HepG2 (cell line): ENCODE results near the gene TOB1. TPM values are rescaled to one million over a fixed set of nuclear protein-coding genes. Genes with fewer than 3 reads are reported as not detected.
A peak's percentile ranks its signal among the peaks of the same experiment; 100 is the strongest.

Experiments used
- ATAC-seq: fragments of 200-7000 bp; cut with Tn5 transposase; 3 replicates; pipeline ENCODE4 v1.9.1; 2020; ENCODE audit warnings: mild to moderate bottlenecking, moderate library complexity
- BruUV-seq: library from RNA; stranded (reverse); fragments of 400-500 nt; replicated peaks from 2 replicates; lab custom pipeline; 2021; lab: Mats Ljungman, UMichigan
- CTCF ChIA-PET: fragments of 300-600 bp; formaldehyde crosslinking; extraction: SDS; loops from one replicate; lab custom pipeline; 2021; ENCODE audit warnings: low total read pairs, inconsistent platforms, low intra/inter-chr PET ratio; lab: Yijun Ruan, JAX
- POLR2A ChIA-PET: fragments of 350-600 bp; sonication (Branson Sonifier 250); formaldehyde crosslinking; loops from one replicate; lab custom pipeline; 2020; ENCODE audit warnings: antibody characterized with exemption, inconsistent platforms; lab: Yijun Ruan, JAX
- DNase-seq: peaks from one replicate; pipeline ENCODE4 v3.0.0-alpha.2; 2015; ENCODE audit warnings: low spot score
- FAIRE-seq: peaks from 3 replicates; lab custom pipeline; 2011; peaks lifted over from hg19 to GRCh38; lab: Jason Lieb, UNC
- H2AFZ ChIP-seq: one replicate; pipeline ENCODE4 v1.6.1; 2011; ENCODE audit warnings: low read length, inconsistent platforms
- H3K27ac ChIP-seq: fragments of 300-600 bp; 3 replicates; pipeline ENCODE4 v1.8.0; 2011; ENCODE audit warnings: mixed run types, mild to moderate bottlenecking, mixed read lengths, low read length, inconsistent platforms; ENCODE audit not compliant: insufficient read depth; ENCODE audit errors: extremely low read length
- H3K27me3 ChIP-seq, 2 experiments: fragments of 200-600 bp in 1 of 2; 2 replicates in 1 of 2; 3 replicates in 1 of 2; pipeline versions ENCODE4 v1.6.0 to v1.8.0; 2011; ENCODE audit warnings: low read length in 2 of 2, mild to moderate bottlenecking in 2 of 2, moderate library complexity in 2 of 2, inconsistent platforms in 1 of 2; ENCODE audit not compliant: insufficient read depth in 2 of 2, control insufficient read depth in 1 of 2
- H3K36me3 ChIP-seq, 2 experiments: fragments of 200-600 bp in 1 of 2; replicated peaks in 1 of 2; 2 replicates in 1 of 2; 3 replicates in 1 of 2; pipeline versions ENCODE4 v1.5.1 to v1.8.0; 2011; ENCODE audit warnings: low read length in 2 of 2, inconsistent platforms in 1 of 2; ENCODE audit not compliant: insufficient read depth in 2 of 2, control insufficient read depth in 1 of 2
- H3K4me1 ChIP-seq: 2 replicates; pipeline ENCODE4 v1.5.1; 2012; ENCODE audit warnings: low read length, inconsistent platforms; ENCODE audit not compliant: insufficient read depth
- H3K4me2 ChIP-seq: 2 replicates; pipeline ENCODE4 v1.6.0; 2011; ENCODE audit warnings: low read depth, low read length, inconsistent platforms
- H3K4me3 ChIP-seq, 3 experiments: fragments of 200-600 bp in 1 of 3; sonication (generic), shearing (Covaris generic) in 1 of 3; replicated peaks in 1 of 3; 2 replicates each; pipeline ENCODE4 v1.5.1; 2011 to 2016; ENCODE audit warnings: low read length in 3 of 3, inconsistent platforms in 2 of 3, low read depth in 2 of 3, mild to moderate bottlenecking in 2 of 3, control low read depth in 1 of 3, mixed read lengths in 1 of 3; ENCODE audit not compliant: insufficient read depth in 1 of 3
- H3K79me2 ChIP-seq: one replicate; pipeline ENCODE4 v1.6.1; 2011; ENCODE audit warnings: low read length, inconsistent platforms; ENCODE audit not compliant: insufficient read depth
- H3K9ac ChIP-seq: 2 replicates; pipeline ENCODE4 v1.6.0; 2011; ENCODE audit warnings: mild to moderate bottlenecking, low read depth, low read length, inconsistent platforms; ENCODE audit not compliant: insufficient read depth
- H3K9me3 ChIP-seq: 2 replicates; pipeline ENCODE4 v1.5.1; 2012; ENCODE audit warnings: mild to moderate bottlenecking, low read length
- H4K20me1 ChIP-seq: 2 replicates; pipeline ENCODE4 v1.6.0; 2011; ENCODE audit warnings: inconsistent platforms, mild to moderate bottlenecking, low read length, moderate library complexity; ENCODE audit not compliant: insufficient read depth
- ARNT2 ChIP-seq: sonication (generic); formaldehyde crosslinking; IDR thresholded peaks from 2 replicates; pipeline ENCODE4 v1.8.0; 2022; ENCODE audit warnings: mild to moderate bottlenecking, low read depth, missing genetic modification reagents, moderate library complexity
- ELF3 ChIP-seq: IDR thresholded peaks from 2 replicates; pipeline ENCODE4 v1.6.1; 2016; ENCODE audit warnings: missing genetic modification reagents, missing compliant biosample characterization
- GLI4 ChIP-seq: sonication (generic); formaldehyde crosslinking; IDR thresholded peaks from 2 replicates; pipeline ENCODE4 v1.5.1; 2020; ENCODE audit warnings: missing genetic modification reagents, mild to moderate bottlenecking, moderate library complexity, borderline replicate concordance
- NCOA1 ChIP-seq: sonication (generic); formaldehyde crosslinking; IDR thresholded peaks from 2 replicates; pipeline ENCODE4 v1.9.0; 2021; ENCODE audit warnings: missing genetic modification reagents
- NCOR1 ChIP-seq: fragments of 200-600 bp; sonication (generic); IDR thresholded peaks from 2 replicates; pipeline ENCODE4 v1.7.0; 2017; ENCODE audit warnings: antibody characterized with exemption, low read length, borderline replicate concordance
- PITX1 ChIP-seq: sonication (generic); formaldehyde crosslinking; IDR thresholded peaks from 2 replicates; pipeline ENCODE4 v1.5.1; 2020; ENCODE audit warnings: mild to moderate bottlenecking, missing genetic modification reagents
- SMAD3 ChIP-seq: sonication (generic); formaldehyde crosslinking; IDR thresholded peaks from 2 replicates; pipeline ENCODE4 v1.4.0; 2020; ENCODE audit warnings: missing genetic modification reagents
- ZBTB38 ChIP-seq: sonication (generic); formaldehyde crosslinking; IDR thresholded peaks from 2 replicates; pipeline ENCODE4 v1.5.1; 2020; ENCODE audit warnings: mild to moderate bottlenecking, missing genetic modification reagents
- ZNF44 ChIP-seq: sonication (generic); formaldehyde crosslinking; IDR thresholded peaks from 2 replicates; pipeline ENCODE4 v1.5.1; 2020; ENCODE audit warnings: mild to moderate bottlenecking, missing genetic modification reagents
- ZNF451 ChIP-seq: sonication (generic); formaldehyde crosslinking; IDR thresholded peaks from 2 replicates; pipeline ENCODE4 v1.5.0; 2020; ENCODE audit warnings: mild to moderate bottlenecking, missing genetic modification reagents
- ZNF547 ChIP-seq: sonication (generic); formaldehyde crosslinking; IDR thresholded peaks from 2 replicates; pipeline ENCODE4 v1.5.1; 2020; ENCODE audit warnings: mild to moderate bottlenecking, missing genetic modification reagents
- ZNF724P ChIP-seq: sonication (generic); formaldehyde crosslinking; IDR thresholded peaks from 2 replicates; pipeline ENCODE4 v1.8.0; 2022; ENCODE audit warnings: missing genetic modification reagents, borderline replicate concordance
- ZNF749 ChIP-seq: sonication (generic); formaldehyde crosslinking; IDR thresholded peaks from 2 replicates; pipeline ENCODE4 v1.8.0; 2022; ENCODE audit warnings: mild to moderate bottlenecking, missing genetic modification reagents, moderate library complexity, borderline replicate concordance
- ZSCAN9 ChIP-seq: IDR thresholded peaks from 2 replicates; pipeline ENCODE4 v1.6.1; 2016; ENCODE audit warnings: borderline replicate concordance
- WGBS: methylation state at CpG from one replicate; pipeline ENCODE4 v1.1.6; 2017; ENCODE audit warnings: low lambda C conversion rate; 5-methylcytosine and 5-hydroxymethylcytosine counted together
- in situ Hi-C: cut with HindIII; loops from 2 replicates; pipeline ENCODE4 v1.10.0; 2017; ENCODE audit warnings: low pct_unique_long_range_greater_than_20kb; ENCODE audit not compliant: extremely low pct_ligation_motif_present
- intact Hi-C: fragments of 100-400 bp; cut with micrococcal nuclease; formaldehyde crosslinking; loops from one replicate; pipeline ENCODE4 v1.10.0; 2022; ENCODE audit not compliant: unreplicated experiment
- polyA plus RNA-seq, 8 experiments: library from polyadenylated mRNA; depleted of rRNA in 3 of 8; stranded (reverse) in 7 of 8; unstranded in 1 of 8; fragments of >200 nt; fragmentation: Illumina TruSeq in 4 of 8; extraction: Trizol in 4 of 8; gene quantifications; 2 replicates each; pipeline versions ENCODE4 v1.2.1 to v1.2.3, GENCODE V29; 2011 to 2016; ENCODE audit warnings: low read depth in 4 of 8, missing spikeins in 1 of 8, mixed read lengths in 1 of 8; ENCODE audit not compliant: insufficient read depth in 1 of 8
- total RNA-seq, 5 experiments: library from RNA; depleted of rRNA; stranded (reverse); fragments of >200 nt; fragmentation: Illumina TruSeq; extraction: Trizol; gene quantifications; 2 replicates each; pipeline ENCODE4 v1.2.3, GENCODE V29; 2016; ENCODE audit warnings: low read depth in 1 of 5
- TF ChIP-seq, protein P1 (sequence below): sonication (generic); formaldehyde crosslinking; IDR thresholded peaks from 2 replicates; pipeline ENCODE4 v1.4.0; 2020; ENCODE audit warnings: missing genetic modification reagents
- TF ChIP-seq, protein P2 (sequence below): sonication (generic); formaldehyde crosslinking; IDR thresholded peaks from 2 replicates; pipeline ENCODE4 v1.5.0; 2020; ENCODE audit warnings: mild to moderate bottlenecking, missing genetic modification reagents, borderline replicate concordance
- TF ChIP-seq, protein P3 (sequence below): sonication (generic); formaldehyde crosslinking; IDR thresholded peaks from 2 replicates; pipeline ENCODE4 v1.5.1; 2020; ENCODE audit warnings: missing genetic modification reagents, mild to moderate bottlenecking, borderline replicate concordance

Gene TOB1
- total and polyA plus RNA-seq, 2 of the 13 experiments (the other 11 are each of a cell fraction or from before 2014, with no cell fraction given) = 21.9 to 57.7 TPM

DNA sequence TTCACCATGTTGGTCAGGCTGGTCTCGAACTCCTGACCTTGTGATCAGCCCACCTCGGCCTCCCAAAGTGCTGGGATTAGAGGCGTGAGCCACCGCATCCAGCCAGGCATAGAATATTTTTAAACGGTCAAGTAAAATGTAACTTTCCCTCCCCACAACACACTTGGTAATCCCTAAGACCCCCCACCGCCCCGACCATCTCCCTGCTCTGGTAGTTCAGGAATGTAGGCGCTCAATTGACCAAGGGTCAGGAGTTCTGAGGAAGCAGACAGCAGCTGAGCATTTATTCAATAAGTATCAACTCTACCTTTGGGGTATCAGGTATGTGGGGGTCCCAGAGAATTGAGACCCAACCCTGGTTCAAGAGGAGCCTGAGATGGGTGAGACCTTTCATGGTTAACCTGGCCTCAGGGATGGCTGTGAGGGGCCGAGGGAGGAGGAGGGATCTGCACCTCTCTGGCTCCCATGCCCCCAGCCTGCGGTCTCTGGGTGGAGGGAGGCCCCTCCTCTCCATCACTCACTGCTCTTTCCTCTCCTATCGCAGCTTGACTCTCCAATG, 48.4 kb upstream of the TOB1 start:
- Histone ChIP-seq H3K4me2 (peak overlapping the region; percentile 83), H3K4me1 (peaks cover 85% of the 10 kb centered on the region), H3K27ac (peak overlapping the region; percentile 77), H3K4me3 (peak overlapping the region in 2 of 3 experiments; percentile 33 to 65; a peak in 3 of 6 replicates), H2AFZ (peak overlapping the region; percentile 24), H3K27me3 (no peaks in the 10 kb centered on the region), H3K79me2 (no peaks in the 10 kb centered on the region), H4K20me1 (no peaks in the 10 kb centered on the region), H3K9ac (peak overlapping the region; percentile 57; the same call in 1 of the 2 replicates), H3K9me3 (no peaks in the 10 kb centered on the region), H3K36me3 (no peaks in the 10 kb centered on the region)
- no peak for DNase-seq
- FAIRE-seq = no peak
- 54% methylated on average over 11 of the region's 11 CpGs for WGBS
- peak; percentile 22 for ATAC-seq
- in situ Hi-C loops (no loop called here), intact Hi-C loops (no loop called here)
- BruUV-seq = no TSS peak
- ChIA-PET POLR2A (interaction anchor here (0.7 to 11.0 kb wide), 15 partner anchors 7 to 195 kb away, joined by 3 to 177 read pairs (median 8); partner anchors contain the start of genes LUC7L3 and TOB1), CTCF (no interaction called here)
- TF ChIP-seq NCOA1 (CRISPR knock-in tag) (peak; percentile 24; the same call in 1 of the 2 replicates), ZNF451 (CRISPR knock-in tag) (no peak), ELF3 (CRISPR knock-in tag) (no peak), SMAD3 (CRISPR knock-in tag) (no peak), NCOR1 (0 out of 2 replicates have a peak, but pooled peaks have one; percentile 6), ZNF749 (CRISPR knock-in tag) (0 out of 2 replicates have a peak, but pooled peaks have one; percentile 18), ZNF547 (CRISPR knock-in tag) (peak; percentile 42; the same call in 1 of the 2 replicates), ZNF44 (CRISPR knock-in tag) (0 out of 2 replicates have a peak, but pooled peaks have one; percentile 45), ZBTB38 (peak; percentile 8; the same call in 1 of the 2 replicates), ZNF724P (0 out of 2 replicates have a peak, but pooled peaks have one; percentile 22), ARNT2 (0 out of 2 replicates have a peak, but pooled peaks have one; percentile 11), ZSCAN9 (CRISPR knock-in tag) (no peak), GLI4 (0 out of 2 replicates have a peak, but pooled peaks have one; percentile 54), PITX1 (no peak)
- TF ChIP-seq, protein P1, sequence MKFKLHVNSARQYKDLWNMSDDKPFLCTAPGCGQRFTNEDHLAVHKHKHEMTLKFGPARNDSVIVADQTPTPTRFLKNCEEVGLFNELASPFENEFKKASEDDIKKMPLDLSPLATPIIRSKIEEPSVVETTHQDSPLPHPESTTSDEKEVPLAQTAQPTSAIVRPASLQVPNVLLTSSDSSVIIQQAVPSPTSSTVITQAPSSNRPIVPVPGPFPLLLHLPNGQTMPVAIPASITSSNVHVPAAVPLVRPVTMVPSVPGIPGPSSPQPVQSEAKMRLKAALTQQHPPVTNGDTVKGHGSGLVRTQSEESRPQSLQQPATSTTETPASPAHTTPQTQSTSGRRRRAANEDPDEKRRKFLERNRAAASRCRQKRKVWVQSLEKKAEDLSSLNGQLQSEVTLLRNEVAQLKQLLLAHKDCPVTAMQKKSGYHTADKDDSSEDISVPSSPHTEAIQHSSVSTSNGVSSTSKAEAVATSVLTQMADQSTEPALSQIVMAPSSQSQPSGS = no peak
- TF ChIP-seq, protein P2, sequence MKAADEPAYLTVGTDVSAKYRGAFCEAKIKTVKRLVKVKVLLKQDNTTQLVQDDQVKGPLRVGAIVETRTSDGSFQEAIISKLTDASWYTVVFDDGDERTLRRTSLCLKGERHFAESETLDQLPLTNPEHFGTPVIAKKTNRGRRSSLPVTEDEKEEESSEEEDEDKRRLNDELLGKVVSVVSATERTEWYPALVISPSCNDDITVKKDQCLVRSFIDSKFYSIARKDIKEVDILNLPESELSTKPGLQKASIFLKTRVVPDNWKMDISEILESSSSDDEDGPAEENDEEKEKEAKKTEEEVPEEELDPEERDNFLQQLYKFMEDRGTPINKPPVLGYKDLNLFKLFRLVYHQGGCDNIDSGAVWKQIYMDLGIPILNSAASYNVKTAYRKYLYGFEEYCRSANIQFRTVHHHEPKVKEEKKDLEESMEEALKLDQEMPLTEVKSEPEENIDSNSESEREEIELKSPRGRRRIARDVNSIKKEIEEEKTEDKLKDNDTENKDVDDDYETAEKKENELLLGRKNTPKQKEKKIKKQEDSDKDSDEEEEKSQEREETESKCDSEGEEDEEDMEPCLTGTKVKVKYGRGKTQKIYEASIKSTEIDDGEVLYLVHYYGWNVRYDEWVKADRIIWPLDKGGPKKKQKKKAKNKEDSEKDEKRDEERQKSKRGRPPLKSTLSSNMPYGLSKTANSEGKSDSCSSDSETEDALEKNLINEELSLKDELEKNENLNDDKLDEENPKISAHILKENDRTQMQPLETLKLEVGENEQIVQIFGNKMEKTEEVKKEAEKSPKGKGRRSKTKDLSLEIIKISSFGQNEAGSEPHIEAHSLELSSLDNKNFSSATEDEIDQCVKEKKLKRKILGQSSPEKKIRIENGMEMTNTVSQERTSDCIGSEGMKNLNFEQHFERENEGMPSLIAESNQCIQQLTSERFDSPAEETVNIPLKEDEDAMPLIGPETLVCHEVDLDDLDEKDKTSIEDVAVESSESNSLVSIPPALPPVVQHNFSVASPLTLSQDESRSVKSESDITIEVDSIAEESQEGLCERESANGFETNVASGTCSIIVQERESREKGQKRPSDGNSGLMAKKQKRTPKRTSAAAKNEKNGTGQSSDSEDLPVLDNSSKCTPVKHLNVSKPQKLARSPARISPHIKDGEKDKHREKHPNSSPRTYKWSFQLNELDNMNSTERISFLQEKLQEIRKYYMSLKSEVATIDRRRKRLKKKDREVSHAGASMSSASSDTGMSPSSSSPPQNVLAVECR (CRISPR knock-in tag) = 0 out of 2 replicates have a peak, but pooled peaks have one; percentile 29
- TF ChIP-seq, protein P3, sequence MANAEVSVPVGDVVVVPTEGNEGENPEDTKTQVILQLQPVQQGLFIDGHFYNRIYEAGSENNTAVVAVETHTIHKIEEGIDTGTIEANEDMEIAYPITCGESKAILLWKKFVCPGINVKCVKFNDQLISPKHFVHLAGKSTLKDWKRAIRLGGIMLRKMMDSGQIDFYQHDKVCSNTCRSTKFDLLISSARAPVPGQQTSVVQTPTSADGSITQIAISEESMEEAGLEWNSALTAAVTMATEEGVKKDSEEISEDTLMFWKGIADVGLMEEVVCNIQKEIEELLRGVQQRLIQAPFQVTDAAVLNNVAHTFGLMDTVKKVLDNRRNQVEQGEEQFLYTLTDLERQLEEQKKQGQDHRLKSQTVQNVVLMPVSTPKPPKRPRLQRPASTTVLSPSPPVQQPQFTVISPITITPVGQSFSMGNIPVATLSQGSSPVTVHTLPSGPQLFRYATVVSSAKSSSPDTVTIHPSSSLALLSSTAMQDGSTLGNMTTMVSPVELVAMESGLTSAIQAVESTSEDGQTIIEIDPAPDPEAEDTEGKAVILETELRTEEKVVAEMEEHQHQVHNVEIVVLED (CRISPR knock-in tag) = 0 out of 2 replicates have a peak, but pooled peaks have one; percentile 3
